ENCODE data around the gene NAXD.

Gene NAXD

GRCh38 chr13:110625771-110626321, 10.5 kb downstream of the NAXD start:
- ATAC-seq: no peak
- TF ChIP-seq ZFP30 (CRISPR knock-in tag; IDR thresholded peaks at IDR 0.05): no peak
- no peak for TF ChIP-seq CREB5 (CRISPR knock-in tag; IDR thresholded peaks at IDR 0.05; ENCODE audit: low read depth)
- no peak for TF ChIP-seq ISL1 (CRISPR knock-in tag; IDR thresholded peaks at IDR 0.05)
- no peak for TF ChIP-seq TCF4 (CRISPR knock-in tag; IDR thresholded peaks at IDR 0.05; ENCODE audit: borderline replicate concordance)
- TF ChIP-seq BACH2 (CRISPR knock-in tag; IDR thresholded peaks at IDR 0.05; ENCODE audit: borderline replicate concordance): no peak
- TF ChIP-seq TOX (CRISPR knock-in tag; IDR thresholded peaks at IDR 0.05; ENCODE audit: borderline replicate concordance): no peak
- no peak for TF ChIP-seq GLIS3 (CRISPR knock-in tag; IDR thresholded peaks at IDR 0.05)

GRCh38 chr13:110626521-110626920, 11.2 kb downstream of the NAXD start:
- ATAC-seq: no peak
- no peak for TF ChIP-seq ZNF70 (CRISPR knock-in tag; IDR thresholded peaks at IDR 0.05)

GRCh38 chr13:110627351-110627750, 12.0 kb downstream of the NAXD start:
- no peak for ATAC-seq
- TF ChIP-seq ISL1 (CRISPR knock-in tag; IDR thresholded peaks at IDR 0.05) (no peak), OSR1 (CRISPR knock-in tag; IDR thresholded peaks at IDR 0.05) (no peak), TOX (CRISPR knock-in tag; IDR thresholded peaks at IDR 0.05; ENCODE audit: borderline replicate concordance) (no peak), TCF4 (CRISPR knock-in tag; IDR thresholded peaks at IDR 0.05; ENCODE audit: borderline replicate concordance) (no peak), CSDC2 (CRISPR knock-in tag; IDR thresholded peaks at IDR 0.05) (no peak), SNAI2 (CRISPR knock-in tag; IDR thresholded peaks at IDR 0.05) (no peak)

GRCh38 chr13:110627761-110628476, 12.6 kb downstream of the NAXD start:
- ATAC-seq: peak; percentile 61
- no peak; the same call in 1 of the 2 replicates for TF ChIP-seq CSDC2 (CRISPR knock-in tag; IDR thresholded peaks at IDR 0.05)
- TF ChIP-seq PATZ1 (CRISPR knock-in tag; IDR thresholded peaks at IDR 0.05; ENCODE audit: borderline replicate concordance): no peak
- no peak for TF ChIP-seq CSRNP3 (CRISPR knock-in tag; IDR thresholded peaks at IDR 0.05)
- no peak for TF ChIP-seq ZNF8 (CRISPR knock-in tag; IDR thresholded peaks at IDR 0.05)

- no peak for TF ChIP-seq ARNTL (CRISPR knock-in tag; IDR thresholded peaks at IDR 0.05; ENCODE audit: borderline replicate concordance, low read depth)
- no peak for TF ChIP-seq ISL1 (CRISPR knock-in tag; IDR thresholded peaks at IDR 0.05)
- TF ChIP-seq GLIS3 (CRISPR knock-in tag; IDR thresholded peaks at IDR 0.05): no peak
- no peak for TF ChIP-seq SNAI2 (CRISPR knock-in tag; IDR thresholded peaks at IDR 0.05)
- TF ChIP-seq CREB5 (CRISPR knock-in tag; IDR thresholded peaks at IDR 0.05; ENCODE audit: low read depth): no peak
- no peak for TF ChIP-seq ZC3H10 (CRISPR knock-in tag; IDR thresholded peaks at IDR 0.05)
- no peak for TF ChIP-seq CSRNP3 (CRISPR knock-in tag; IDR thresholded peaks at IDR 0.05)
- TF ChIP-seq TOX (CRISPR knock-in tag; IDR thresholded peaks at IDR 0.05; ENCODE audit: borderline replicate concordance): no peak
- peak; percentile 98 for ATAC-seq
Measured at GRCh38 chr13:110628477-110628793, 13.1 kb downstream of the NAXD start.

All from SK-N-SH treated with all-trans-retinoic acid at 6 μM for 48 hours (cell line).